GM18907 (cell line): ENCODE data around the gene FMNL2.

ENCODE experiments used
- ATAC-seq: cut with Tn5 transposase; IDR thresholded peaks from one replicate; pipeline ENCODE4 v1.9.1; 2021; ENCODE audit warnings: mild to moderate bottlenecking, moderate library complexity; ENCODE audit not compliant: unreplicated experiment

The FMNL2 gene

GRCh38 chr2:152548111-152548875 lies 213.3 kb downstream of the FMNL2 start:
- no peak for ATAC-seq

- ATAC-seq: no peak
These were observed 214.0 kb downstream of the FMNL2 start for GRCh38 chr2:152548996-152549395.

GRCh38 chr2:152549423-152549822 lies 214.4 kb downstream of the FMNL2 start:
- no peak for ATAC-seq

GRCh38 chr2:152550386-152550785 lies 215.4 kb downstream of the FMNL2 start:
- ATAC-seq: no peak

GRCh38 chr2:152552888-152553287 lies 217.9 kb downstream of the FMNL2 start:
- ATAC-seq: no peak

GRCh38 chr2:152553518-152553917 lies 218.5 kb downstream of the FMNL2 start:
- no peak for ATAC-seq

GRCh38 chr2:152555048-152555447 lies 220.1 kb downstream of the FMNL2 start:
- no peak for ATAC-seq

GRCh38 chr2:152556506-152556905 lies 221.5 kb downstream of the FMNL2 start:
- no peak for ATAC-seq

- no peak for ATAC-seq
These were observed 222.4 kb downstream of the FMNL2 start for GRCh38 chr2:152557273-152557888.

- peak; percentile 79 for ATAC-seq
These were observed 223.4 kb downstream of the FMNL2 start for GRCh38 chr2:152558158-152558984.

GRCh38 chr2:152559008-152559407 lies 224.0 kb downstream of the FMNL2 start:
- ATAC-seq: peak; percentile 30

GRCh38 chr2:152560166-152560565 lies 225.2 kb downstream of the FMNL2 start:
- no peak for ATAC-seq

- no peak for ATAC-seq
These were observed 226.1 kb downstream of the FMNL2 start for GRCh38 chr2:152560873-152561595.

- ATAC-seq: no peak
These were observed 227.4 kb downstream of the FMNL2 start for GRCh38 chr2:152562198-152562884.

GRCh38 chr2:152563764-152564163 lies 228.8 kb downstream of the FMNL2 start:
- ATAC-seq: no peak

- ATAC-seq: peak; percentile 89
These were observed 230.0 kb downstream of the FMNL2 start for GRCh38 chr2:152564754-152565551.

GRCh38 chr2:152565884-152566727 lies 231.1 kb downstream of the FMNL2 start:
- peak; percentile 72 for ATAC-seq

GRCh38 chr2:152566728-152567069 lies 231.7 kb downstream of the FMNL2 start:
- ATAC-seq: peak; percentile 42

- no peak for ATAC-seq
These were observed 233.6 kb downstream of the FMNL2 start for GRCh38 chr2:152568531-152568930.
